Retinal pigment epithelial cell (primary cell): ENCODE results near the gene LCN2.
A peak's percentile ranks its signal among the peaks of the same experiment; 100 is the strongest.
"Not testable (repeated sequence)": the region's sequence is repeated elsewhere in the genome, so short reads cannot be mapped to it uniquely, and the experiment has no call there.

Experiments
- DNase-seq: peaks from one replicate; pipeline ENCODE4 v3.0.0-alpha.2; 2010; ENCODE audit warnings: low read depth
- H3K4me3 ChIP-seq: 2 replicates; pipeline ENCODE4 v1.5.1; 2011; ENCODE audit warnings: mild to moderate bottlenecking, low read length, control low read depth, moderate library complexity
- CTCF ChIP-seq: conservative IDR thresholded peaks from 2 replicates; pipeline ENCODE4 v1.5.1; 2011; ENCODE audit warnings: low read depth, low read length, control low read depth, inconsistent platforms

LCN2 gene

GRCh38 chr9:128180001-128180400 is 30.7 kb downstream of the LCN2 start:
- DNase-seq, result no peak
- no peak for TF ChIP-seq CTCF
- H3K4me3 ChIP-seq, result no peak overlapping the region

GRCh38 chr9:128180447-128180846 is 31.2 kb downstream of the LCN2 start:
- no peak for DNase-seq
- no peak overlapping the region for H3K4me3 ChIP-seq
- no peak for TF ChIP-seq CTCF

DNA sequence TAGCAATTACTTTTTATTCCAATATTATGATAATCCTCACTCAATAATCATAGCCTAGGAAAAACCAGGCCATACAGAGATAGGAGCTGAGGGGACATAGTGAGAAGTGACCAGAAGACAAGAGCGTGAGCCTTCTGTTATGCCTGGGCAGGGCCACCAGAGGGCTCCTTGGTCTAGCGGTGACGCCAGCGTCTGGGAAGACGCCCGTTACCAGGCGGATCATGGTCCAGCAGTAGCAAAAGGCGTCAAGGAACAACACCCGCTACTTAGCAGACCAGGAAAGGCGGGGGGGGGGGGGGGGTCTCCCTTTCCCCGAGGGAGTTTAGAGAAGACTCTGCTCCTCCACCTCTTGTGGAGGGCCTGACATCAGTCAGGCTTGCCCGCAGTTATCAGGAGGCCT is 32.2 kb downstream of the LCN2 start:
- not testable (repeated sequence) for H3K4me3 ChIP-seq, DNase-seq
- TF ChIP-seq CTCF, result peak; percentile 51

GRCh38 chr9:128182893-128183588 is 33.8 kb downstream of the LCN2 start:
- no peak overlapping the region for H3K4me3 ChIP-seq
- DNase-seq, result no peak
- no peak for TF ChIP-seq CTCF

DNA sequence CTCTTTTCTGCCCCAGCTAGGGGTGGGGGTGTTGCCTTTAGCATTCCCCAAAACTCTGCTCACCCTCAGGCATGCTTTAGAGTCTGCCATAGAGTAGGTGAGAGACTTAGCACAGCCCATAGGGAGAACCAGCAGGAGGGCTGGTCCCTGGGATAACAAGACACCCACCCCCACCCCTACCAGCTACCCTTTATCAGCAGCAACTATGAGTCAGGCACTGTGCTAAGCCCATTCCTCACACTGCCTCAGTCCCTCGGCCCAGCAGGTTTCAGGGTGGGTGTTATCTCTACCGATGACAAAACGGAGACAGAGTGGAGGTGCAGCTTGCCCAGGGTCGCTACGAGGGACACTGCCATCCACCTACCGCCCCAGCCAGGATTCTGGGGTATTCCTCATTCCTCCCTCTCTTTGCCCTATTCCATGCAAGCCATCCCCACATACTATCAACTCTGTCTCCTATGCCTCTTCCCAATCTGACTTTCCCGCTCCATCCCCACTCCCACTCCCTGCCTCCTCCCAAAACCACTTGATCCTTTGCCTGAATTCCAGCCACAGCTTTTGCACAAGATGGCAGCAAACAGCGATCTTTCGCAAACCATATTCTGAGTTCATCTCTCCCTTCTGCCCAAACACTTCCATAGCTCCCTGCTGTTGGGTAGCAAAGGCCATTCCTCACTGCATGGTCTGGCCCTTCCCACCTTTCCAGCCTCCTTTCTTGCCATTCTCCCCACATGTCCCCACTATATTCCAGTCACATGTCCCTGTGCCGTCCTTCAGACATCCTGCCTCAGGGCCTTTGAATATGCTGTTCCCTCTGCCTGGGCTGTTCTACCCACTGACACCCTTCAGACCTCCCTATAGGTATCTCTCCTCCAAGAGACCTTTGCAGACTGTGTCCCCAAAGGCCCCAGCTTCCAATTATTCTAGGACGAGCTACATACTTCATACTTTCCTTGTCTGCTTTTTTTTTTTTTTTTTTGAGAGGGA is 37.0 kb downstream of the LCN2 start:
- DNase-seq, result no peak
- H3K4me3 ChIP-seq, result no peak overlapping the region
- TF ChIP-seq CTCF, result no peak

DNA sequence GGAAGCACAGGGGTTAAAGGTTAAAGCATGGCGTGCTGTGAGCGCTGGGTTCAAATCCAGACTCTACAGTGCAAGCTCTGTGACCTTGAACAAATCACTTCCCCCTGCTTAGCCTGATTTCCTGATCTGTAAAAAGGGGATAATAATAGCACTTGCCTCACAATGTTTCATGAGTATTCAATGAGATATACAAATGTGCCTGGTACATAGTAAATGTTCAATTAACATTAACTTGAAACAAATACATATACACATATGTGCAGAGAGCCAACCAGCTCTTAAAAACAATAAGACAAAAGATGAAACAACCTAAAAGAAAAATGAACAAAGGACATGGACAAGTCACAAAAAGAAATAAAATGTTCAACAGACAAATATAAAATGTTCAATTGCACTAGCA is 38.1 kb downstream of the LCN2 start:
- no peak for DNase-seq

More for the DNA sequence above, 38.1 kb downstream of the LCN2 start:
- no peak overlapping the region for H3K4me3 ChIP-seq
- TF ChIP-seq CTCF, result no peak
